ENCODE data around the gene LMF1.

- TF ChIP-seq POLR2A (IDR thresholded peaks at IDR 0.05) (no peak), CTCF (IDR thresholded peaks at IDR 0.05) (no peak), POLR2AphosphoS5 (IDR thresholded peaks at IDR 0.05) (no peak), EP300 (IDR thresholded peaks at IDR 0.05) (no peak)
Observed at GRCh38 chr16:1014221-1014620, 43.4 kb upstream of the LMF1 start.
